SK-MEL-5 (cell line): ENCODE measurements around the gene IGSF23. TPM values are rescaled to one million over a fixed set of nuclear protein-coding genes. Genes with fewer than 3 reads are reported as not detected.
"Not testable (repeated sequence)": the region's sequence is repeated elsewhere in the genome, so short reads cannot be mapped to it uniquely, and the experiment has no call there.

Source experiments
- DNase-seq: peaks from one replicate; pipeline ENCODE4 v3.0.0-alpha.2; 2016; ENCODE audit warnings: low read depth, low spot score
- in situ Hi-C: cut with HindIII; loops from 2 replicates; pipeline ENCODE4 v1.10.0; 2016; ENCODE audit warnings: low sequenced_read_pairs, high pct_unique_total_duplicates, low pct_unique_long_range_greater_than_20kb
- total RNA-seq: library from RNA; depleted of rRNA; stranded (reverse); fragments of >200 nt; shearing (Covaris generic); gene quantifications from 2 replicates; pipeline ENCODE4 v1.2.3, GENCODE V29; 2014

IGSF23 gene
- total RNA-seq, 1 experiment from 2014 or later = not detected

DNA sequence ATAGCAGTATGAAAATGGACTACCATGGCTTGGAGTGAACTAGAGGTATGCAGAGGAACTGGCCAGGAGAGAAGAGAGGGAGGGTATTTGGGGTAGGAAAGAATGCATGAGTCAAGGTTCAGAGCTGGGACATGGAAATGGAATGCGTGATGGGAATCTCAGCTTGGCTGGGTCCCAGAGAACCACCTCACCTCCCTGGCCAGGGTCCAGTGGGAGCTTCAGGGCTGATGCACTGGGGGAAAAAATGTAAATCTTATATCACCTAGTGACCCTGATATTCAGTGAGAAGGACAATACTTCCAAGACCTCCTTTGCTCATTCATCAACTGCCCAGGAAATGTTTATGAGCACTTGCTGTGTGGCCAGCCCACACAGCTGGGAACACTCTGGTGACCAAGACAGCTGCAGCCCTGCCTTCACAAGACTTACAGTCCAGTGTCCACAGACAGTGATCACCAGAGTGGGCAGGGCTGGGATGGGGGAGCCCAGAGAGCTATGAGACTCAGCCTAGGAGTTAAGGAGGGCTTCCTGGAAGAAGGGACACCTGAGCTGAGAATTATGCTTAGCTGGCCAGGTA is 12.8 kb downstream of the IGSF23 start:
- no peak for DNase-seq
- in situ Hi-C loops = no loop called here

DNA sequence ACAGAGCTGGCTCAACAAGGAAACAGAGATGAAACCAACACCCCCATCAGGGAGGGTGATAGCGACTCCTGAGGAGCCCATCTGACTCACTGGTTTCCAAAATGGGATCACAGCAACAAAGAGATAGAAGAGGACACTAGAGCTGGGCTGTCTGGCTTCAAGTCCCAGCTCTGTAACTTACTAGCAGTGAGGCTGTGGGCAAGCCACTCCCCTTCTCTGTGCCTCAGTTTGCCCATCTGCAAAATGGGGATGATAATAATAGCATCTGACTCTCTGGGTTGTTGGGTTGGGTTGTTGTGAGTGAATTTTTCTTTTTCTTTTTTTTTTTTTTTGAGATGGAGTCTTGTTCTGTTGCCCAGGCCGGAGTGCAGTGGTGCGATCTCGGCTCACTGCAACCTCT is 14.3 kb downstream of the IGSF23 start:
- in situ Hi-C loops = no loop called here
- no peak for DNase-seq

DNA sequence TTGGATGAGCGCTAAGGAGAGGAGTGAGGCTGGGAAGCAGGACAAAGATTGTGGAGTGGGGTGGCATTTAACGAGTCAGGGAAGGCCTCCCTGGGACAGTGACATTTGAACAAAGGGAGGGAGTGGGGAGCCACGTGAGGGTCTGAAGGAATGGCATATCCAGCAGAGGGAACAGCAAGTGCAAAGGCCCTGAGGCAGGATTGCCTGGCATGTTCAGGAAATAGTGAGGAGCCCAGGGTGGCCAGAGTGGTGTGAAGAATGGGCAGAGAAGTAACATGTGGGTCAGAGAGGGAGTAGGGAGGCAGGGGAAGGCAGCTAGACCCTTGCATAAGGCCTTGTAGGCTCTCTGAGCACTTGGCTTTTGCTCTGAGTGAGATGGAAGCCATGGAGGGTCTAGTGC is 15.4 kb downstream of the IGSF23 start:
- DNase-seq = no peak
- in situ Hi-C loops = no loop called here

DNA sequence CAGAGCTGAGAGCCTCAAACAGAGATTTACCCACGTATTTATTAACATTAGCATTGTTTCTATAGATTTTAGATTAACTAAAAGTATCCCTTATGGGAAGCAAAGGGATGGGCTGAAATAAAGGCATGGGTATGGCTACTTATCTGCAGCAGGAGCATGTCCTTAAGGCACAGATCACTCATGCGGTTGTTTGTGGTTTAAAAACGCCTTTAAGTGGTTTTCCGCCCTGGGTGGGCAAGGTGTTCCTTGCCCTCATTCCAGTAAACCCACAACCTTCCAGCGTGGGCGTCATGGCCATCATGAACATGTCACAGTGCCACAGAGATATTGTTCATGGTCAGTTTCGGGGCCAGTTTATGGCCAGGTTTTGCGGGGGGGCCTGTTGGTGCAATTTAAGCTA is 18.2 kb downstream of the IGSF23 start:
- DNase-seq, in situ Hi-C loops: not testable (repeated sequence)

DNA sequence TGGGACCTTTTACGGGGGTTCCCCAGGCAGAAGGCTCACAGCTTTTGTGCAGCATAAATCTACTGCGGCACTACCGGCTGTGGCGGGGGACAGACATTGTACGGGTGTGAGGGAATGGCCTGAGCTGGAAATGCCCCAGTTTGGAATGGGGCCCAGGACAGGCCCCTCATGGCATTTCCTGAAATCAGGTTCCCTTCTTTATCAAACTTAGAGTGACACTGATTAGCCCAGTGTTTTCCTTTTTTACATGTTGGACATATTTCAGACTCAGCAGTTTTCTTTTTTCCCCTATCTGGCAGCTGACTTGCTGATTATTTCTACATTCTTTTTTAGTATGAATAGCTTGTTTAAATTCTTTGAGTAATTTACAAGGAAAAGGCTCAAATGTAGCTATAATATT is 20.7 kb downstream of the IGSF23 start:
- DNase-seq, in situ Hi-C loops: not testable (repeated sequence)

DNA sequence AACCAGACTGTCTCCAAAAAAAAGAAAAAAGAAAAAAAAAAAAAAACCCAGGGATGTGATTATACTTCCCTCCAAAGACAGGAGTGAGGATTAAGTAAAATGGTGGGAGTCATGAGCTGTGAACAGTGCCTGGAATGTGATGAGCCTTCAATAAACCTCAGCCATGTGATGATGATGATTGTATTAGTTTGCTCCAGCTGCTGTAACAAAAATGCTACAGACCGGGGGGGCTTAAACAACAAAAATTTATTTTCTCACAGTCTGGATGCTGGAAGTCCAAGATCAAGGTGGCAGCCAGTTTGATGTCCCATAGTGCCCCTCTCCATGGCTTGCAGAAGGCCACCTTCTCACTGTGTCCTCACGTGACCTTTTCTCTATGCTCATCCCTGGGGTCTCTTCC is 21.4 kb downstream of the IGSF23 start:
- in situ Hi-C loops = no loop called here
- no peak for DNase-seq

DNA sequence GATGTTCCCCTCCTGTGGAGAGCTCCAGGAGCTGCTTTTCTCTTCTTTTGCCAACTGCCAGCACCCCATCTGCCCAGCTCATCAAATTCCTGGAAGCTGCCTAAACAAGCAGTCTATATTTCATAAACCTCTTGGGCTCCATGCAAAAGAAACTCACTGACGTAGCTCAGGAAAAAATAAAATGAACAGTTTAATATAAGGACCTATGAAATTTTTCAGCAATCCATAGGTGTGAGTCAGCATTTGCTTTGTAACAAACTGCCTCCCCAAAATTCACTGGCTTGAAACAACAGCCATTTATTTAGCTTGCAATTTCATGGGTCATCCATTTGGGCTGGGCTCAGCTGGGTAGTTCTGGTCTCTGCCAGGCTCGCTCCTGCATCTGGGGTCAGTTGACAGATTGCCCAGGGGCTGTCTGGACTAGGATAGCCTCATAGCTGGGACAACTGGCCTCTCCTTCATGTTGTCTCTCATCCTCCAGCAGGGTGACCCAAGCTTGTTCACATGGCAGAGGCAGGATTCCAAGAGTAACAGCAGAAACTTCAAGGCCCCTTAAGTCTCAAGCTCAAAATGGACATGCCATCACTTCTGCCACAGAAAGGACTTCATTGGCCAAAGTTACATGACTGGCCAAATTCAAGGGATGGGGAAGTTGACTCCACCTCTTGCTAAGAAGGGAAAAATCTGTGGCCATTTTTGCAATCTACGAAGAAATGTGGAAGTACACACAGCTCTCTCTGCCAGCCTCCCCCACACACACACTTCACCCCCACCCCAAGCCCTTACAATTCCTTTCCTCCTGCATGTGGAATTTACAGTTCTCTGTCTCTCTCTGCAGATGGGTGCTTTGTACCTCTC is 22.4 kb downstream of the IGSF23 start:
- in situ Hi-C loops = no loop called here
- DNase-seq = no peak

DNA sequence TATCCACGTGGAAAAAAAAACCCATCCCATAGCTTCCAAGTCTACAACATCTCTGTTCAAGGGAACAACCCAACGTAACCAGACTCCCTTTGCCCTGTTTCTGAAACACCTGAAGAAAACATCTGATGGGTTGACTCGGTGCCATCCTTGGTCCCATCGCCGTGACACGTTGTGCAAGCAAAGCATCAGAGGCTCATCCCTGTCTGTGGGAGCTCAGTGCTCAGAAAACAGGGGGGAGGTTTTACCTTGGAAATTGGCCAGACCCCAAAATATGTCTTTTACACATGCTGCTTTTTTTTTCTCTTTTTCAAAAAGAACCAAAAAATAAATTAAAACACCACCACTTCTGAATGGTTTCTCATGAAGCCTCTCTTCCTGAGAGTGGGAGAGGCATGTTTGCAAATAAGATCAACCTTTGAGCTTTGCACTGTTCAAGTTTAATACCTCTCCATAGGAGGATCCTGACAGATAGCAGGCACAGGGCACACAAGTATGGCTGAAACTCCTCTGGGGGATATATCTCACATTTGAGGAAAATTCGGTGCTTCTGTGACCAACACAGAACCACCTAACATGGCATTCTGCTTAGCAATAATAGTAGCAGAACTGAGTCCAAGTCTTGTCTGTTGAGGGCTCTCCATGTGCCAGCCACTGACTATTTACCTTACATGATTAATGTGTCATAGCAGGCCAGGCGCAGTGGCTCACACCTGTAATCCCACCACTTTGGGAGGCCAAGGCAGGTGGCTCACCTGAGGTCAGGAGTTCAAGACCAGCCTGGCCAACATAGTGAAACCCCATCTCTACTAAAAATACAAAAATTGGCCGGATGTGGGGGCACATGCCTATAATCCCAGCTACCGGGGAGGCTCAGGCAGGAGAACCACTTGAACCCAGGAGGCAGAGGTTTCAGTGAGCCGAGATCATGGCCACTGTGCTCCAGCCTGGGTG is 23.4 kb downstream of the IGSF23 start:
- no peak for DNase-seq
- in situ Hi-C loops = no loop called here

DNA sequence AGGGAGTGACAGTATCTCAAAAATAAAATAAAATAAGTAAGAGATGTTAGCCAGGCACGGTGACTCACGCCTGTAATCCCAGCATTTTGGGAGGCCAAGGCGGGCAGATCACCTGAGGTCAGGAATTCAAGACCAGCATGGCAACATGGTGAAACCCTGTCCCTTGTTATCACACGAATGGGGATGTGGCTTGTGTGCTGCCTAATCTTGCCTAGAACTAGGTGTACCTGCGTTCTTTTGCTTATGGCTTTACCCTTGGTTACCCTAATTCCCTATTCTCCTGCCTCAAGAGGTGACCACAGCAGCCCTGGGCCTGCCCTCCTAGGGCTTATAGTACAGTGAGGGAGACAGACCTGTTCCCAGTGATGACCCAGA is 24.0 kb downstream of the IGSF23 start:
- in situ Hi-C loops = no loop called here
- no peak for DNase-seq

DNA sequence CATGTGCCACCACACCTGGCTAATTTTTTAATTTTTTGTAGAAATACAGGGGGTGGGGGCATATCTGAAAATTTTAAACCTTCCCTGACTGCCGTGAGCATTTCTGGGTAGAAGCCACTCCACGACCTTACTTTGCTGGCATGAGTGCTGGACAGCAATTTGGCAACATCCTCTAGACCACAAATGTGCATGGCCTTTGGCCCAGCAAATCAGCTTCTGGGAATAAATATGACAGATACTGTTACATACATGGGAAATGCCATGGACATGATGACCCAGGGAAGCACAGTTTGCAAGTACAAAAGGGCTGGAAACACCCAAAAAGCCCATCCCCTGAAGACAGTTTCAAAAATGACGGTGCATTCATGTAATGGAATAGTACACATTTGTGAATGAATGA is 27.2 kb downstream of the IGSF23 start:
- in situ Hi-C loops = no loop called here
- no peak for DNase-seq

DNA sequence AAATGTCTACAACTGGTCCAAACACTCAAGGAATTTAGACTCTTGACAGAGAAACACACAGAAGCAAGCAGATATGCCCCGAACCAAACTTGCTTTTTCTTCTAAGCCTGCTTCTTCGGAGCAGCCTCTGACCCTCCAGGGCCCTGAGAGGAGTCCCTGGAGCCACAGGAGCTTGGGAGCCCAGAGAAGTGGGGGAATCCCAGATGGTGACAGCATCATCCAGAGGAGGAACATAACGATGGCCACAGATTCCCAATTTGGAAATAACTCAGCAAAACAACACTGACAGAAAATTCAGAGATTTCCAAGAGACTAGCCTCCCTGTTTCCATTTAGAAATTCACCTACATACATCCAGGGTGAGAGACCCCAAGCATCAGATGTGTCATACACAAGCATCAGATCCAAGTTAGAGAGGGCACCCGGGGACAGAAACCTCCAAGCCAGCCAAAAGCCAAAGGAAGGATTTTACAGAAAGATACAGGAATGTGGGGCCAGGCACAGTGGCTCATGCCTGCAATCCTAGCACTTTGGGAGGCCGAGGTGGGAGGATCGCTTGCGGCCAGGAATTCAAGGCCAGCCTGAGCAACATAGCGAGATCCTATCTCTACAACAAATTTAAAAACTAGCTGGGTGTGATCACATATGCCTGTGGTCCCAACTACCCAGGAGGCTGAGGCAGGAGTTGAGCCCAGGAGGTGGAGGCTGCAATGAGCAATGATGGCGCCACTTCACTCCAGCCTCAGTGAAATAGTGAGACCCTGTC is 28.3 kb downstream of the IGSF23 start:
- no peak for DNase-seq
- in situ Hi-C loops = no loop called here

DNA sequence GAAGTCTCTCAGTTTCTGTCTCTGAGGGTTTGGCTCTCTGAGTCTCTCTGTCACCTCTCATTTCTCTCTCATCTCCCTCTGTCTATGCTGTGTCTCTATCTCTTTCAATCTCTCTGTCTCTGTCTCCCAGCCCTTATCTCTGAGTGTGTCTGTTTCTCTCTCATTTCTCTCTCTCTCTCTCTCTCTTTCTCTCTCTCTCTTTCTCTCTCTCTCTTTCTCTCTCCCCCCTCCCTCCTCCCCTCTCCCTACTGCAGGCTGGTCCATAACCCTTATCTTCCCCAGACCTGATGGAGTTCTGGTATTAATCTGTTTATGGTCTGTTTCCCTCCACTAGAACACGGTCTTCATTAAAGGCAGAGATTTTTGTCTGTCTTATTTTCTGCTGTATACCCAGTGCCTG is 29.0 kb downstream of the IGSF23 start:
- no peak for DNase-seq
- in situ Hi-C loops = no loop called here

DNA sequence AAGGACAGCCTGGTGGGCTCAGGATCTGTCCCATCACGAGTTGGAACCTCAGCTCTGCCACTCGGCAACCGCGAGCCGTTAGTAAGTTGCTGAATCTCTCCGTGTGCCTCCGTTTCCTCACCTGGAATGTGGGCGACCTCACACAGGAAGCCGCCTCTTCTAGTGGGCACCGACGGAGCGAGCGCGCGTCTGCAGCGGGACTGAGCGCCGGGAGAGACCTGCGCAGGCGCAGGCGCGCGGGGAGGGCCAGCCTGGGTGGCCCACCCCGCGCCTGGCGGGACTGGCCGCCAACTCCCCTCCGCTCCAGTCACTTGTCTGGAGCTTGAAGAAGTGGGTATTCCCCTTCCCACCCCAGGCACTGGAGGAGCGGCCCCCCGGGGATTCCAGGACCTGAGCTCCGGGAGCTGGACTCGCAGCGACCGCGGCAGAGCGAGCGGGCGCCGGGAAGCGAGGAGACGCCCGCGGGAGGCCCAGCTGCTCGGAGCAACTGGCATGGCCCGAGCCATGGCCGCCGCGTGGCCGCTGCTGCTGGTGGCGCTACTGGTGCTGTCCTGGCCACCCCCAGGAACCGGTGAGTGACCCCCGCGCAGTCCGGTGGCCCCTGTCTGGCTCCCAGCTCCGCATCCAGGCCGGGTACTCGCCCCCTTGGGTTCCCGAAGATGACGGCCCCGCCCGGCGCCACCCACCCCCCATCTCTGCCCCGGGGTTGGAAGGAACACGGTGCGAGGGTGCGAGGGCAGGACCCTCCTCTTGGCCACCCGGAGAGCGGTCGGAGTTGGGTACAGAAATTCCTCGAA is 30.4 kb downstream of the IGSF23 start, which contains the start of gene PVR:
TSS of gene PVR (plus strand) at position 306 of the 797 bp plus-strand sequence. CDS start at position 493, 187 bp downstream.
- in situ Hi-C loops = no loop called here
- DNase-seq = peak; percentile 68

DNA sequence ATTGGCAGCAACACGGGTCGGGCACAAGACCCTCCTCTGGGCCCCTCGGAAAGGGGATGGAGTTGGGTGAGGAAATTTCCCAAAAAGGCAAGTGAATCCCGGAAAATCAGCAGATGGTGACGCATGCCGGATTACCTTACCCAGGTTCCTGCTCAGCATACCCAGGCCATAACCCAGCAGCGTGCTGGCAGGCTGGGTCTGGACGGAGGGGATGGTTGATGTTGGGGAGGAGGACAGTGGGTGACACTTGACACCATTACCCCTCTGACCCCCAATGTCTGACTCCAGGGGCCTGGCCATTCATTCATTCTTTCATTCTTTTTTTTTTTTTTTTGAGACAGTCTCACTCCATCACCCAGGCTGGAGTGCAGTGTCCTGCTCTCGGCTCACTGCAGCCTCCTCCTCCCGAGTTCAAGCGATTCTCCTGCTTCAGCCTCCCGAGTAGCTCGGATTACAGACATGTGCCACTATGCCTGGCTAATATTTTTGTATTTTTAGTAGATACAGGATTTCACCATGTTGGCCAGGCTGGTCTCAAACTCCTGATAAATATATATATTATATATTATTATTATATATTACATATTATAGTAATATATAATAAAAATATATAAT is 31.1 kb downstream of the IGSF23 start:
- in situ Hi-C loops = no loop called here
- peak; percentile 37 for DNase-seq

DNA sequence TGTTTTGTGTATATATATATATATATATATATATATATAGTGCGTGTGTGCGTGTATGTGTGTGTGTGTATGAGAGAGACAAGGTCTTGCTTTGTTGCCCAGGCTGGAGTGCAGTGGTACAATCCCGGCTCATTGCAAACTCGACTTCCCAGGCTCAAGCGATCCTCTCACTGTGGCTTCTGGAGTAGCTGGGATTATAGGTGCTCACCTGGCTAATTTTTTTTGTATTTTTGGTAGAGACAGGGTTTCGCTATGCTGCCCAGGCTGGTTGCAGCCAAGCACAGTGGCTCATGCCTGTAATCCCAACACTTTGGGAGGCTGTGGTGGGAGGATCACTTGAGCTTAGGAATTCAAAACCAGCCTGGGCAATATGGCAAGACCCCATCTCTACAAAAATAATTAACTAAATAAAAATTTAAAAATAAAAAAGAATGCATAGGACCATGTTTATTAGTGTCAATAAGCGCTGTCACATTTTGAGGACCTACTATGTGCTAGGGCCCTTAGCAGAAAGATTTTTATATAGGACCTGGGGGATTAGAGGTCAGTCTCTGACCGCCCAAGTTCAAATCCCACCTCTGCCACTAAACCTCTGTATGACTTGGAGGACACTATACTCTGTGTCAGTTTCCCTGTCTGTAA is 32.2 kb downstream of the IGSF23 start:
- in situ Hi-C loops = no loop called here
- no peak for DNase-seq

DNA sequence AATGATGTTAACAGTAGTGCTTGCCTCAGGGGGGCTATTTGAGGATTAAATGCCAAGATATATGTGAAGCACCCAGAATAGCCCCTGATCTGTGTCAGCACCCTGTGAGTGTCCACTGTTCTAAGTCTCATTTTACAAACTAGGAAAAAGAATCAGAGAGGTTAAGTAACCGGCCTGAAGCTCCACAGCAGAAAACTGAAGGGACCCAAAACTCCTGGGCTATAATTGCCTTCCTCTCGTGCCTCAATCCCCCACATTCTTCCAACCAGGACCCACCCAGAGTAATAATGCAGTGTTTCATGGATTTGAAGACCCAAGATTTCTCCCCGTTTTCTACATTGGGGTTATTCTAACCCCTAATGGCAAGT is 32.7 kb downstream of the IGSF23 start:
- in situ Hi-C loops = no loop called here
- DNase-seq = no peak
